Duodenal mucosa (tissue), 2 donors: ENCODE measurements around the gene APOB.

Source experiments
- H3K27ac ChIP-seq: one replicate; pipeline ENCODE4 v1.7.0; 2013; ENCODE audit warnings: low read depth, low read length
- H3K27me3 ChIP-seq, 2 donors: one replicate each; pipeline ENCODE4 v1.7.0; 2013; ENCODE audit warnings: low read length in 2 of 2, control low read depth in 1 of 2; ENCODE audit not compliant: insufficient read depth in 2 of 2, control insufficient read depth in 1 of 2
- H3K36me3 ChIP-seq, 2 donors: one replicate each; pipeline ENCODE4 v1.7.0; 2013; ENCODE audit warnings: low read length in 2 of 2, control low read depth in 1 of 2; ENCODE audit not compliant: insufficient read depth in 2 of 2, control insufficient read depth in 1 of 2
- H3K4me1 ChIP-seq, 2 donors: one replicate each; pipeline ENCODE4 v1.7.0; 2013; ENCODE audit warnings: low read length in 2 of 2, control low read depth in 1 of 2; ENCODE audit not compliant: insufficient read depth in 2 of 2, control insufficient read depth in 1 of 2
- H3K4me3 ChIP-seq, 2 donors: one replicate each; pipeline ENCODE4 v1.7.0; 2013; ENCODE audit warnings: low read length in 2 of 2, low read depth in 1 of 2
- H3K9ac ChIP-seq, 2 donors: one replicate each; pipeline ENCODE4 v1.7.0; 2013; ENCODE audit warnings: low read length in 2 of 2, low read depth in 1 of 2
- H3K9me3 ChIP-seq, 2 donors: one replicate each; pipeline ENCODE4 v1.7.0; 2013; ENCODE audit warnings: low read length in 2 of 2, control low read depth in 1 of 2; ENCODE audit not compliant: control insufficient read depth in 1 of 2

APOB gene

DNA sequence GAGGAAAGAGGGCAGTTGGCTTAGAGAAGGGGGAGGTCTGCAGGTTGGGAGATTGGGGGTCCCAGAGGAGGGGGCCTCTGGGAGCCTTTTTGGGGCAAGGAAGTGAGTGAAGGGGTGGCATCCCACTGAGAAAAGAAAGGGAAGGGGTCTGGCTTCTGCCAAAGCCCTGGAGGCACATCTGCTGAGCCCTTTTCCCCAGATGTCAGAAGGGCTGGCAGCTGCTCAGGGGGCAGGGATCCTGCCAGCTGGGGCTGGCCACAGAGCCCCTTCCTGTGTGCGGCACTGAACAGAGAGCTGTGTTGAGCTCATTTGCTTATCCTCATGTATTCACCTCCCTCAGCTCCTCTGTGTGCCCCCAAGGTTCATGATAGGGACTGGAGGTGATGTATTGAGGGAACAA, 54.5 kb downstream of the APOB start:
- no peaks in the 10 kb centered on the region for H3K4me1 ChIP-seq

DNA sequence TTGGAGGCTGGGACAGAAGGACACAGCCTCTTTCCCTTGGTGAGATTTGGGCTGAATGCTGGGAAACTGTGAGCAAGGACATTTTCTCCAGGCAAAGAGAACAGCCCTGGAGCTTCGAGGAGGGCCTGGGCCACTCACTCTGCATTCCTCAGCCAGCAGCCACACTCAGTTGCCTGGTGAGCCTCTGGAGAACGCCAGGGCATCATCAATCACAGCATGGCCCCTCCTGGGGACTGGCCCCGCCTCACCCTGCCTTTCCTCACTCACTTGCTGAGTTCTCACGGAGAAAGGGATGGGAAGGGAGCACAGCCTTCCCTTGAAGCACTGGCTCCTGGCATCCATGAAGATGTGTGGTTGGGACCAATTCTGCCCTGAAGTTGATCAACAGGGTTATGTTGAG, 55.0 kb downstream of the APOB start:
- Histone ChIP-seq H3K36me3 (no peaks in the 10 kb centered on the region), H3K9ac (no peak overlapping the region), H3K4me1 (no peaks in the 10 kb centered on the region), H3K4me3 (no peak overlapping the region), H3K9me3 (no peaks in the 10 kb centered on the region), H3K27me3 (no peaks in the 10 kb centered on the region), H3K27ac (no peak overlapping the region)

More for the DNA sequence above, 54.5 kb downstream of the APOB start:
- Histone ChIP-seq H3K9me3 (no peaks in the 10 kb centered on the region), H3K4me3 (no peak overlapping the region), H3K9ac (no peak overlapping the region), H3K36me3 (no peaks in the 10 kb centered on the region), H3K27ac (no peak overlapping the region), H3K27me3 (no peaks in the 10 kb centered on the region)

DNA sequence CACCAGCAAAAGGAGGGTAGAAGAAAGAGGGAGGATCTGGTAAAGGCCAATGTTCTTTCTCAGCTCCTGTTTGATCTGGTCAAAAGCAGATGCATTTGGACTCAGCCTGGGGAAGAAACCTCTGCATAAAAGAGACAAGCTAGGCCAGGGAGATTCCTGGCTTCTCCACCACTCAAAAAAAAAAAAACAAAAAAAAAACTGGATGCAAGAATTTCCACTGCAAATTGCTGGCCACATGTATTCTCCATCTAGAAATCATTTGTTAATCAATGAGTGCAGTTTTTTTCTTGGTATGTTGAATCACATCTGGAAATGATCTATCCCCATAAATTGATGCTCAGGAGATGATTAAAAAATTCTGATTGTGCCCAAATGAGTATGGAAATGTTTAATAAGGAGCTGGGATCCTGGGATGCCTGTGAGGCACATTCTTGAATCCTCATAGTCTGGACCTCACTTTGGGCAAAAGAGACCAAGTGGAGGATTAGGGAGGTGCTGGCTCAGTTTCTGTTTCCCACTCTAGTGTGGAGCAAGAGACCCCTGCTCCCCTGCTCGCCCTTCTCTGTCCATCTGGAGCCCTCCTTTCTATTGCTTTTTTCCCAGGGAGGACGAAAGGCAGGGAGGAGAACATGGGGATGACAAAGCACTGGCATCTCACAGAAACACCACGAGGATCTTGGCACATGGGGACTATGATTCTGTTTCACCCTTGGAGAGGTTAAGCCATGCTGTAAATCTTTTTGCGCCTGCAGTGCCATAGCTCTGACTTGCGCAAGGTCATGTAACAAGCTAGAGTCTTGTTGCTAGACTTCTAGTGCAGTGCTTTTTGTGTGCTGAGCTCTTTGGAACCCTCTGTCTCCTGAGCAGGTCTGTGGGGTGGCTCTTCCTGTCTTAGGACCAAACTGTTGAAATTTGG, 57.6 kb downstream of the APOB start:
- no peak overlapping the region for H3K27ac ChIP-seq
- H3K4me1 ChIP-seq: no peaks in the 10 kb centered on the region
- no peaks in the 10 kb centered on the region for H3K27me3 ChIP-seq
- no peaks in the 10 kb centered on the region for H3K36me3 ChIP-seq
- no peak overlapping the region for H3K4me3 ChIP-seq
- no peak overlapping the region for H3K9ac ChIP-seq
- no peaks in the 10 kb centered on the region for H3K9me3 ChIP-seq

- Histone ChIP-seq H3K27ac (no peak overlapping the region), H3K4me1 (no peaks in the 10 kb centered on the region), H3K9me3 (no peaks in the 10 kb centered on the region), H3K9ac (no peak overlapping the region), H3K27me3 (no peaks in the 10 kb centered on the region), H3K4me3 (no peak overlapping the region), H3K36me3 (no peaks in the 10 kb centered on the region)
These were observed 58.8 kb downstream of the APOB start for GRCh38 chr2:20985062-20985461.

GRCh38 chr2:20984408-20984807, 59.5 kb downstream of the APOB start:
- H3K9me3 ChIP-seq: no peaks in the 10 kb centered on the region
- H3K36me3 ChIP-seq: no peaks in the 10 kb centered on the region
- no peaks in the 10 kb centered on the region for H3K27me3 ChIP-seq
- no peak overlapping the region for H3K4me3 ChIP-seq
- no peaks in the 10 kb centered on the region for H3K4me1 ChIP-seq
- no peak overlapping the region for H3K27ac ChIP-seq
- no peak overlapping the region for H3K9ac ChIP-seq

DNA sequence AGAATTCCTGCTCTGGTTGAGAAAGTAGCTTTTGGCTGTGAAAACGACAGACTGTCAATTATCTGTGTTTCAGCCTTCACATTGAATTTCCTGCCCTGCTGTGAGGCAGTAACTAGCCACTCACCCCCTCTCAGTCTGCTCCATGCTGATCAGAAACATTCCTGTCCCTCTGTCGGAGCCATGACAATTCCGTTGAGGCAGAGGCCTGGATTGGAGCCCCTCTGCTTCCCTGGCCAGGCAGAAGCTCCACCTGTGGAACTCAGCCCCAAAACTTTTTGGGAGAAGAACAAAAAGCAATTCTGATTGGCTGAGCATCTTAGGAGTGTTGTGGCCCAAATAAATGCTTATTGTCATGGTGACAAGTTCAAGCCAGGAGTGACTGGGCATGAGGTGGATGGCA, 60.0 kb downstream of the APOB start:
- Histone ChIP-seq H3K27me3 (no peaks in the 10 kb centered on the region), H3K4me1 (no peaks in the 10 kb centered on the region), H3K9ac (no peak overlapping the region), H3K27ac (no peak overlapping the region), H3K36me3 (no peaks in the 10 kb centered on the region), H3K4me3 (no peak overlapping the region), H3K9me3 (no peaks in the 10 kb centered on the region)

- H3K9me3 ChIP-seq: no peaks in the 10 kb centered on the region
- no peaks in the 10 kb centered on the region for H3K36me3 ChIP-seq
- H3K4me1 ChIP-seq: no peaks in the 10 kb centered on the region
- no peak overlapping the region for H3K9ac ChIP-seq
- H3K4me3 ChIP-seq: no peak overlapping the region
- H3K27ac ChIP-seq: no peak overlapping the region
- H3K27me3 ChIP-seq: no peaks in the 10 kb centered on the region
These were observed 61.0 kb downstream of the APOB start for GRCh38 chr2:20982861-20983260.

- Histone ChIP-seq H3K27ac (no peak overlapping the region), H3K4me3 (no peak overlapping the region)
These were observed 66.2 kb downstream of the APOB start for GRCh38 chr2:20977520-20978180.

DNA sequence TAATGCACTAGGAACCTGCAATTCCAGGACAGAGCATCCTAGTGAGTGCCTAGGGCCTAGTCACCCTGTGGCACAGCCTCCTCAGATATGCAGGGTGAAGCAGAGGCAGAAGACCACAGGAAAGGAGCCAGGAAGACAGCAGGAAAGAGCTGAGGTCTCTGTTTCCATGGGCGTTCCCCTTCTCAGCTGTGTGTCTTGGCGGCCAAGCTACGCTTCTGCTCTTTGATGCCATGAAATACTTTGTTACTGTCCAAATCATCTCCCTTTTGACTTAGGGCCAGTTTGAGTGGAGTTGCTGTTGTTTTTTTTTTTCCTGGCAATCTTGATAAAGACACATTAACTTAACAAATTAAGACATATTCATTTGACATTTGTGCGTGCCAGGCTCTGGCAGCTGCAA, 67.3 kb downstream of the APOB start:
- Histone ChIP-seq H3K4me1 (no peaks in the 10 kb centered on the region), H3K4me3 (no peak overlapping the region), H3K27ac (no peak overlapping the region), H3K36me3 (no peaks in the 10 kb centered on the region), H3K9me3 (no peaks in the 10 kb centered on the region), H3K9ac (no peak overlapping the region), H3K27me3 (no peaks in the 10 kb centered on the region)

More at GRCh38 chr2:20977520-20978180, 66.2 kb downstream of the APOB start:
- H3K9me3 ChIP-seq: no peaks in the 10 kb centered on the region
- no peaks in the 10 kb centered on the region for H3K4me1 ChIP-seq
- no peaks in the 10 kb centered on the region for H3K36me3 ChIP-seq
- H3K9ac ChIP-seq: no peak overlapping the region
- no peaks in the 10 kb centered on the region for H3K27me3 ChIP-seq

DNA sequence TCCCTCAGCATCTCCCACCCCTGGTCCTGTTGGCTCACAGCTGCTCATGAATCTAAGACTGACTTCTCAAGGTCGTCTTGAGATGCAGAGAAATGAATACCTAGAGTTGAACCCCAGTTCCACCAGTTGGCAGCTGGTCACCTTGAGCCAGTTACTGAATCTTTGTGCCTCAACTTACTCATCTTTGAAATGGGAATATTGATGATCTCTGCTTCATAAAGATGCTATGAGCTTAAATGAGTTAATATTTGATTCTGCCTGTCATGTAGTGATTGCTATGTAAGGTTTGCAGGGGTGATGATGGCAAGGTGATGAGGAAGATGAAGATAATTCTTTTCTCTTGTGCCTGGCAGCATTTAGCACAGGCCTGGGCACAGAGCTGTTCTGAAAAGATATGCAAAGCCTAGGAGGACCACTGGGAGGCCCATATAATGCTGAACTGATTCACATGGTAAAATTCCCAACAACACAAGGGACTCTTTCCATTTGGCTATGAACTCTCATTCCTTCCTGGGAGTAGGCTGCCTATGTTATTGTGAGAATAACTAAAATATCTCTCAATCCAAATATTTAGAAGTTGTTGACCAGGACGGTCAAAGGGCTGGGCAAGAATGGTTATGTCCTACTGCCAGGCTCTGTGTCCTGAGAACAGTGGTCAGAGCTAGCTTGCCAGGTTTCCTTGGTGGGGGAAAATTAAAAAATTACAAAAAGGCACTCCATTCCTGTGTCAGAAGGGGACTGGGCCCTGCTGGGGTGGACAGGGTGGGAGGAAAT, 70.9 kb downstream of the APOB start:
- Histone ChIP-seq H3K9ac (no peak overlapping the region), H3K27me3 (no peaks in the 10 kb centered on the region), H3K4me3 (no peak overlapping the region), H3K36me3 (no peaks in the 10 kb centered on the region), H3K27ac (no peak overlapping the region), H3K4me1 (no peaks in the 10 kb centered on the region), H3K9me3 (no peaks in the 10 kb centered on the region)
